AG04450 (cell line): Measurements from ENCODE around the gene TNFAIP3. TPM values are rescaled to one million over a fixed set of nuclear protein-coding genes. Genes with fewer than 3 reads are reported as not detected.

Experiments used
- CTCF ChIA-PET: fragments of 300-600, 350-600 bp; formaldehyde crosslinking; extraction: SDS; loops from one replicate; lab custom pipeline; 2022; ENCODE audit warnings: antibody characterized with exemption, inconsistent platforms; lab: Charles Lee
- POLR2A ChIA-PET: fragments of 350-600 bp; formaldehyde crosslinking; extraction: SDS; loops from one replicate; lab custom pipeline; 2021; ENCODE audit warnings: antibody characterized with exemption, inconsistent platforms; lab: Yijun Ruan, JAX
- DNase-seq: peaks from one replicate; pipeline ENCODE4 v3.0.0-alpha.2; 2011; ENCODE audit warnings: low read depth, low spot score
- H3K27ac ChIP-seq: one replicate; pipeline ENCODE4 v1.5.1; 2012; ENCODE audit warnings: low read depth, low read length, control low read depth
- H3K27me3 ChIP-seq: one replicate; pipeline ENCODE4 v1.6.0; 2012; ENCODE audit warnings: low read length; ENCODE audit not compliant: control insufficient read depth, insufficient read depth
- H3K4me3 ChIP-seq: 2 replicates; pipeline ENCODE4 v1.5.1; 2011; ENCODE audit warnings: mild to moderate bottlenecking, low read depth, low read length, control low read depth
- H3K9me3 ChIP-seq: 2 replicates; pipeline ENCODE4 v1.5.1; 2012; ENCODE audit warnings: low read length; ENCODE audit not compliant: control insufficient read depth, insufficient read depth
- polyA plus RNA-seq: library from polyadenylated mRNA; depleted of rRNA; stranded (reverse); fragments of >200 nt; gene quantifications from 2 replicates; pipeline ENCODE4 v1.2.3, GENCODE V29; 2011
- TF ChIP-seq, protein P1 (sequence below): IDR thresholded peaks from 2 replicates; pipeline ENCODE4 v1.5.1; 2011; ENCODE audit warnings: low read depth, low read length, control low read depth, inconsistent platforms

The TNFAIP3 gene
- polyA plus RNA-seq, 1 experiment, result 16.7 TPM

DNA sequence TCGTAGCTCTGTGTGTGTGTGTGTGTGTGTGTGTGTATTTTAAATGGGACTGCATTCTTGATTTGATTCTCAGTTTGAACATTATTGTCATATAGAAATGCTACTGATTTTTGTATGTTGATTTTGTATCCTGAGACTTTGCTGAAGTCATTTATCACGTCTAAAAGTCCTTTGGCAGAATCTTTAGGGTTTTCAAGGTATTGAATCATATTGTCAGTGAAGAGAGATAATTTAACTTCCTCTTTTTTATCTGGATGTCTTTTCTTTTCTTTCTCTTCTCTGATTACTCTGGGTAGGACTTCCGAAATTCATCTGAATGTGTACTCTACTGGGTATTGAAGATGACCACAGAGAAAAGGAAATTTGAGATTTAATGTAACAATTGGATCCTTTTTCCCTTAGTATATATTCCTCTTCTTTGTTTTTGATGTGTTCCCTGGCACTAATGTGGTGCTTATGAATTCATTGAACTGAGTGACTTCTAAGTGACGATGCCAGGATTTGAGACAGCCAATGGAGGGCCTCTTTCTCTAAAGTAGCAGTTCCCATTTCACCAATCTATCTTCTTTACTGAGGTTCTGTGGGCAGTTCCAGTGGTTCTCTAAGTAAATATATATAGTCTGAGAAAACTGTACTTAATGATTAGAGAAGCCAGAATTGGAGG lies 47.6 kb downstream of the TNFAIP3 start:
- DNase-seq, result no peak
- ChIA-PET CTCF (no interaction called here), POLR2A (no interaction called here)

DNA sequence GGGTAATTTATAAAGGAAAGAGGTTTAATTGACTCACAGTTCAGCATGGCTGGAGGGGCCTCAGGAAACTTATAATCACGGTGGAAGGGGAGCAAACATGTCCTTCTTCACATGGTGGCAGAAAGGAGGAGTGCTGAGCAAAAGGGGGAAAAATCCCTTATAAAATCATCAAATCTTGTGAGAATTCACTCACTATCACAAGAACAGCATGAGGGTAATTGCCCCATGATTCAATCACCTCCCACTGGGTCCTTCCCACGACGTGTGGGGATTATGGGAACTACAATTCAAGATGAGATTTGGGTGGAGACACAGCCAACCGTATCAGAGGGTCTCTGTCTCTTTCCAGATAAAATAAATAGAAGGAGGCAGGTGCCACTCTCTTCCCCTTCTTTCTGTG lies 48.7 kb downstream of the TNFAIP3 start:
- Histone ChIP-seq H3K27me3 (no peaks in the 10 kb centered on the region), H3K9me3 (no peaks in the 10 kb centered on the region), H3K4me3 (no peak overlapping the region), H3K27ac (no peak overlapping the region)
- TF ChIP-seq, protein P1, sequence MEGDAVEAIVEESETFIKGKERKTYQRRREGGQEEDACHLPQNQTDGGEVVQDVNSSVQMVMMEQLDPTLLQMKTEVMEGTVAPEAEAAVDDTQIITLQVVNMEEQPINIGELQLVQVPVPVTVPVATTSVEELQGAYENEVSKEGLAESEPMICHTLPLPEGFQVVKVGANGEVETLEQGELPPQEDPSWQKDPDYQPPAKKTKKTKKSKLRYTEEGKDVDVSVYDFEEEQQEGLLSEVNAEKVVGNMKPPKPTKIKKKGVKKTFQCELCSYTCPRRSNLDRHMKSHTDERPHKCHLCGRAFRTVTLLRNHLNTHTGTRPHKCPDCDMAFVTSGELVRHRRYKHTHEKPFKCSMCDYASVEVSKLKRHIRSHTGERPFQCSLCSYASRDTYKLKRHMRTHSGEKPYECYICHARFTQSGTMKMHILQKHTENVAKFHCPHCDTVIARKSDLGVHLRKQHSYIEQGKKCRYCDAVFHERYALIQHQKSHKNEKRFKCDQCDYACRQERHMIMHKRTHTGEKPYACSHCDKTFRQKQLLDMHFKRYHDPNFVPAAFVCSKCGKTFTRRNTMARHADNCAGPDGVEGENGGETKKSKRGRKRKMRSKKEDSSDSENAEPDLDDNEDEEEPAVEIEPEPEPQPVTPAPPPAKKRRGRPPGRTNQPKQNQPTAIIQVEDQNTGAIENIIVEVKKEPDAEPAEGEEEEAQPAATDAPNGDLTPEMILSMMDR, result no peak
- no peak for DNase-seq
- CTCF ChIA-PET, result interaction anchor here (1.0 kb wide), 1 partner anchor 207 kb away, joined by 4 read pairs; no protein-coding TSS in a partner anchor
- POLR2A ChIA-PET, result no interaction called here

More for the DNA sequence above, 47.6 kb downstream of the TNFAIP3 start:
- H3K27ac ChIP-seq, result no peak overlapping the region
- no peak overlapping the region for H3K4me3 ChIP-seq
- H3K9me3 ChIP-seq, result no peaks in the 10 kb centered on the region
- no peaks in the 10 kb centered on the region for H3K27me3 ChIP-seq
- TF ChIP-seq, protein P1, result no peak

DNA sequence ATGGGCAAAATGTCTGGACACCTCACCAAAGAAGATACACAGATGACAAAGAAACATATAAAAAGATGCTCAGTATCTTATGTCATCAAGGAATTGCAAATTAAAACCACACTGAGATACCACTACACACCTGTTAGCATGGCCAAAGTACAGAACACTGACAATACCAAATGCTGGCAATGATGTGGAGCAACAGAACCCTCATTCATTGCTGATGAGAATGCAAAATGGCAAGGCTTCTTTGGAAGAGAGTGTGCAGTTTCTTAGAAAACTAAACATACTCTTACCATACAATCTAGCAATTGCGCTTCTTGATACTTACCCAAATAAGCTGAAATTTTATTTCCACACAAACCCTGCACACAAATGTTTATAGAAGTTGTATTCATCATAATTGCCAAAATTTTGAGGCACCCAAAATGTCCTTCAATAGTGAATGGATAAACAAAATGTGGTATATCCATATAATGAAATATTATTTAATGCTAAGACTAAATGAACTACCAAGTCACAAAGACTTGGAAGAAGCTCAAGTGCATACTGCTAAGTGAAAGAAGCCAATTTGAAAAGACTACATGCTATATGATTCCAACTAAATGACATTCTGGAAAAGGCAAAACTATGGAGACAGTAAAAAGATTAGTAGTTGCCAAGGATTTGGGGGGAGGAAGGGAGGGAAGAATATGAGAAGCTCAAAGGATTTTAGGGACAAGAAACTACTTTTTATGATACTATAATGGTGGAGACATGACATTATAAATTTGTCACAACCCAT lies 50.7 kb downstream of the TNFAIP3 start:
- TF ChIP-seq, protein P1, result no peak
- CTCF ChIA-PET, result interaction anchor here (0.6 kb wide), 1 partner anchor 646 kb away, joined by 3 read pairs; no protein-coding TSS in a partner anchor
- POLR2A ChIA-PET, result no interaction called here
- no peak for DNase-seq
- Histone ChIP-seq H3K27me3 (no peaks in the 10 kb centered on the region), H3K4me3 (no peak overlapping the region), H3K27ac (no peak overlapping the region), H3K9me3 (no peaks in the 10 kb centered on the region)

DNA sequence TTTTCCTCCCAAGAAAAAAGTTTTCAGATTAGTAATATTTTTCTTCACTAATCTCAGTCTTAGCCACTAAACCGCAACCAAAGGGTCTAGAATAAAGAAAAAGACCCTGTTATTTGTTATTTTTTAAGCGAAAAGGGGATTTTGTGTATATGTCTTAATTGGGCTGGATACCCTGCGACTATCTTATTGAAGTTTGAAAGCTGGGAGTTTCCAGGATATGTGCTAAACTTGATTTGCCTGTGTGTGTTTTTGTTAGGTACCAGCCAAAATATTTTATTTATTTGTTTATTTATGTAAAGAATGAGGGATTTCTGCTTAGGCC lies 52.4 kb downstream of the TNFAIP3 start:
- CTCF ChIA-PET, result no interaction called here
- no peak for DNase-seq
- Histone ChIP-seq H3K27ac (no peak overlapping the region), H3K4me3 (no peak overlapping the region), H3K27me3 (peaks cover 2% of the 10 kb centered on the region), H3K9me3 (no peaks in the 10 kb centered on the region)
- POLR2A ChIA-PET, result no interaction called here
- TF ChIP-seq, protein P1, result no peak
